ENCODE data around the gene ANAPC1. TPM values are rescaled to one million over a fixed set of nuclear protein-coding genes. Genes with fewer than 3 reads are reported as not detected.

ANAPC1 gene
- total and polyA plus RNA-seq, 2 experiments from 2014 or later, result 17.8 to 175 TPM

DNA sequence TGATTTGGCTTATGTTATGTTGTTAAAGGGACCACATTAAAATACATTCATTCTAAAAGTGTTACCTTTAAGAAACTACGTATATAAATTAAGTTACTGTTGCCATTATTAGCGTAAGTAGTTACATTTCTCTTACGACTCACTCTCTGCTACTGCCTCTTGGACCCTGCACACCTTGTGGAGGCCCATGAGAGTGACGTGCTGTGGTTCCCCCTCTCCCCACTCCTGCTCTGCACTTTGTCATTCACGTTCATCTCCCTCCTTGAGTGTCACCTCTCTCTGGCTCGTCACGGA lies 13.6 kb upstream of the ANAPC1 start:
- Histone ChIP-seq H3K27me3 (ENCODE audit: insufficient read depth) (peaks cover 28% of the 10 kb centered on the region), H3K9me2 (ENCODE audit: insufficient read depth) (no peaks in the 10 kb centered on the region), H4K20me1 (replicated peaks; ENCODE audit: insufficient read depth) (peaks cover 9% of the 10 kb centered on the region; the same call in 1 of the 2 replicates), H2AFZ (peak overlapping the region; percentile 99), H3F3A (replicated peaks; ENCODE audit: low read depth) (no peaks in the 10 kb centered on the region), H3K79me2 (replicated peaks; ENCODE audit: insufficient read depth) (no peaks in the 10 kb centered on the region; the same call in 1 of the 2 replicates), H3K4me3 (peak overlapping the region; percentile 96), H3K4me2 (peak overlapping the region; percentile 94), H3K27ac (ENCODE audit: low read depth) (no peak overlapping the region), H3K36me3 (ENCODE audit: insufficient read depth) (no peaks in the 10 kb centered on the region), H3K4me1 (ENCODE audit: insufficient read depth) (peaks cover 14% of the 10 kb centered on the region)
- peak; percentile 5; the same call in 2 of the 3 replicates for ATAC-seq
- Mint-ChIP-seq H3K36me3 (ENCODE audit: low read depth) (no peaks in the 10 kb centered on the region; the same call in 2 of the 3 replicates), H3K4me3 (peak overlapping the region; percentile 92), H3K27me3 (ENCODE audit: insufficient read depth, low read depth, poor library complexity) (peaks cover 21% of the 10 kb centered on the region), H3K4me1 (peaks cover 18% of the 10 kb centered on the region), H3K9me3 (no peaks in the 10 kb centered on the region), H3K27ac (no peak overlapping the region)
- DNase-seq (ENCODE audit: low spot score), result no peak
- peak; percentile 19; the same call in 1 of the 2 replicates for TF ChIP-seq CREB1 (CRISPR knock-in tag; IDR thresholded peaks at IDR 0.05; ENCODE audit: low read depth)
- TF ChIP-seq, protein P1, sequence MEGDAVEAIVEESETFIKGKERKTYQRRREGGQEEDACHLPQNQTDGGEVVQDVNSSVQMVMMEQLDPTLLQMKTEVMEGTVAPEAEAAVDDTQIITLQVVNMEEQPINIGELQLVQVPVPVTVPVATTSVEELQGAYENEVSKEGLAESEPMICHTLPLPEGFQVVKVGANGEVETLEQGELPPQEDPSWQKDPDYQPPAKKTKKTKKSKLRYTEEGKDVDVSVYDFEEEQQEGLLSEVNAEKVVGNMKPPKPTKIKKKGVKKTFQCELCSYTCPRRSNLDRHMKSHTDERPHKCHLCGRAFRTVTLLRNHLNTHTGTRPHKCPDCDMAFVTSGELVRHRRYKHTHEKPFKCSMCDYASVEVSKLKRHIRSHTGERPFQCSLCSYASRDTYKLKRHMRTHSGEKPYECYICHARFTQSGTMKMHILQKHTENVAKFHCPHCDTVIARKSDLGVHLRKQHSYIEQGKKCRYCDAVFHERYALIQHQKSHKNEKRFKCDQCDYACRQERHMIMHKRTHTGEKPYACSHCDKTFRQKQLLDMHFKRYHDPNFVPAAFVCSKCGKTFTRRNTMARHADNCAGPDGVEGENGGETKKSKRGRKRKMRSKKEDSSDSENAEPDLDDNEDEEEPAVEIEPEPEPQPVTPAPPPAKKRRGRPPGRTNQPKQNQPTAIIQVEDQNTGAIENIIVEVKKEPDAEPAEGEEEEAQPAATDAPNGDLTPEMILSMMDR (conservative IDR thresholded peaks at IDR 0.05; ENCODE audit: low read depth in 2 of 2), result no peak

DNA sequence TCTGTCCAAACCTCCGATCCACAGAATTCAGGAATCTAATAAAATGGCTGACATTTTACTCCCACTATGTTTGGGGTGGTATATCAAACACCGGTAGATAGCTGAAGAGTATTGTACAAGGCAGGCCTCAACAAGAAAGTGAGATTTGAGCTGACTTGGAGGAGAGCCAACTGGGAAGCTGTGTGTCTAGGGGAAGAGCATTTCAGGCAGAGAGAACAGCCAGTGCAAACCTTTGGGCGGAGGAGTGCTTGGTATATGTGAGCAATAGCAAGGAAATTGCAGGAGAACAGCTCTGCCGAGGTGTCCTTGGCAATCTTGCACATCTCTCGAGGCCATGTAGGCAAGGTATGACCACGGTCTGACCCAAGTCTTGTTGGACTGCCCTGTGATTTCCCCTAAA lies 12.6 kb upstream of the ANAPC1 start:
- Mint-ChIP-seq H3K4me3 (0 out of 3 replicates have a peak overlapping the region, but pooled peaks have one; percentile 20), H3K36me3 (ENCODE audit: low read depth) (no peaks in the 10 kb centered on the region; the same call in 2 of the 3 replicates), H3K27ac (no peak overlapping the region), H3K9me3 (no peaks in the 10 kb centered on the region), H3K27me3 (ENCODE audit: insufficient read depth, low read depth, poor library complexity) (peaks cover 21% of the 10 kb centered on the region), H3K4me1 (peaks cover 15% of the 10 kb centered on the region)
- no peaks in the 10 kb centered on the region for H3K9me2 ChIP-seq (ENCODE audit: insufficient read depth)
- H3F3A ChIP-seq (replicated peaks; ENCODE audit: low read depth), result no peaks in the 10 kb centered on the region
- H3K79me2 ChIP-seq (replicated peaks; ENCODE audit: insufficient read depth), result no peaks in the 10 kb centered on the region; the same call in 1 of the 2 replicates
- H2AFZ ChIP-seq, result no peak overlapping the region; the same call in 1 of the 2 replicates
- H3K36me3 ChIP-seq (ENCODE audit: insufficient read depth), result no peaks in the 10 kb centered on the region
- H3K4me3 ChIP-seq, result no peak overlapping the region
- H3K4me2 ChIP-seq, result no peak overlapping the region
- TF ChIP-seq CREB1 (CRISPR knock-in tag; IDR thresholded peaks at IDR 0.05; ENCODE audit: low read depth), result no peak
- TF ChIP-seq STAT1 (IDR thresholded peaks at IDR 0.05; ENCODE audit: unreplicated experiment), result no peak
- TF ChIP-seq ZNF331 (CRISPR knock-in tag; IDR thresholded peaks at IDR 0.05; ENCODE audit: low read depth), result no peak
- no peak for TF ChIP-seq EZH2phosphoT487 (IDR thresholded peaks at IDR 0.05; ENCODE audit: unreplicated experiment)
- no peak for TF ChIP-seq POLR2AphosphoS5 (IDR thresholded peaks at IDR 0.05; ENCODE audit: low read depth)
- TF ChIP-seq, protein P2, sequence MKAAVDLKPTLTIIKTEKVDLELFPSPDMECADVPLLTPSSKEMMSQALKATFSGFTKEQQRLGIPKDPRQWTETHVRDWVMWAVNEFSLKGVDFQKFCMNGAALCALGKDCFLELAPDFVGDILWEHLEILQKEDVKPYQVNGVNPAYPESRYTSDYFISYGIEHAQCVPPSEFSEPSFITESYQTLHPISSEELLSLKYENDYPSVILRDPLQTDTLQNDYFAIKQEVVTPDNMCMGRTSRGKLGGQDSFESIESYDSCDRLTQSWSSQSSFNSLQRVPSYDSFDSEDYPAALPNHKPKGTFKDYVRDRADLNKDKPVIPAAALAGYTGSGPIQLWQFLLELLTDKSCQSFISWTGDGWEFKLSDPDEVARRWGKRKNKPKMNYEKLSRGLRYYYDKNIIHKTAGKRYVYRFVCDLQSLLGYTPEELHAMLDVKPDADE (IDR thresholded peaks at IDR 0.05), result no peak
- no peak for TF ChIP-seq EZH2 (IDR thresholded peaks at IDR 0.05; ENCODE audit: low read depth, unreplicated experiment)
- DNase-seq (ENCODE audit: low spot score) (no peak), ATAC-seq (no peak)
- H3K27ac ChIP-seq (ENCODE audit: low read depth), result no peak overlapping the region
- H3K27me3 ChIP-seq (ENCODE audit: insufficient read depth), result peaks cover 28% of the 10 kb centered on the region
- H3K4me1 ChIP-seq (ENCODE audit: insufficient read depth), result peaks cover 14% of the 10 kb centered on the region
- peaks cover 9% of the 10 kb centered on the region; the same call in 1 of the 2 replicates for H4K20me1 ChIP-seq (replicated peaks; ENCODE audit: insufficient read depth)
